ENCODE measurements around the gene TBC1D22B. TPM values are rescaled to one million over a fixed set of nuclear protein-coding genes. Genes with fewer than 3 reads are reported as not detected.
"Not testable (repeated sequence)": the region's sequence is repeated elsewhere in the genome, so short reads cannot be mapped to it uniquely, and the experiment has no call there.

Gene TBC1D22B
- total RNA-seq, 1 experiment from 2014 or later: 11.8 TPM

DNA sequence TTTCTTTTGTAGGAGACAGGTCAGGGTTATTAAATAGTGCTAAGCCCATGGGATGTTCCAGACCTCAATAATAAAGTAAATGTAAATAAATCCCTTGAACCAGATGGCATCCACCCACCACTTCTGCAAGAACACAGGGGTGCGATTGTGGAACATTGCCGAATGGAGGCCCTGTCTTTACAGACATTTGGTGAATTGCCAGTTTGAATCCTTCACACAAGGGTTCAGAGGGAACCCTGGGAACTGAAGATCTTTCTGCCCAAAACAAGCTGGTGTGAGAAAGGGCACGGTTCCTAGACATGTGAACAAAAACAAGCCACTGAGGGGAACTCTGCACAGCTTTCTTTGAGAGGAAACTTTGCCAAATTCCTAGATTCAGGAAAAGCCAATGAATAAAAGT is 66.0 kb downstream of the TBC1D22B start:
- ChIA-PET POLR2A (no interaction called here), CTCF (no interaction called here)
- no peaks in the 10 kb centered on the region for H3K9me3 ChIP-seq
- H3K27me3 ChIP-seq (replicated peaks; ENCODE audit: control insufficient read depth, insufficient read depth, low read length): no peaks in the 10 kb centered on the region
- no peak for DNase-seq
- H3K36me3 Mint-ChIP-seq (ENCODE audit: insufficient read depth, unreplicated experiment): peaks cover 35% of the 10 kb centered on the region
- no peak overlapping the region for H3K4me3 Mint-ChIP-seq (ENCODE audit: unreplicated experiment)
- H3K27me3 Mint-ChIP-seq (ENCODE audit: insufficient read depth, unreplicated experiment): no peaks in the 10 kb centered on the region
- no peak overlapping the region for H3K27ac Mint-ChIP-seq (ENCODE audit: unreplicated experiment)
- intact Hi-C loops (cut with micrococcal nuclease; ENCODE audit: unreplicated experiment): no loop called here
- TF ChIP-seq CTCF (IDR thresholded peaks at IDR 0.05; ENCODE audit: insufficient read depth in 1 of 2, low read depth in 1 of 2, low read length in 1 of 2, severe bottlenecking in 1 of 2, unreplicated experiment in 1 of 2): no peak
- H3K4me1 ChIP-seq: peaks cover 15% of the 10 kb centered on the region
- no peaks in the 10 kb centered on the region; the same call in 1 of the 2 replicates for H3K36me3 ChIP-seq (ENCODE audit: control insufficient read depth, insufficient read depth, low read length)
- no peaks in the 10 kb centered on the region for H3K9me3 Mint-ChIP-seq (ENCODE audit: unreplicated experiment)
- no peak overlapping the region for H3K4me3 ChIP-seq (ENCODE audit: low read depth, low read length)
- no TSS peak for BruUV-seq (replicated peaks)
- peaks cover 13% of the 10 kb centered on the region for H3K4me1 Mint-ChIP-seq (ENCODE audit: low read depth, unreplicated experiment)

GRCh38 chr6:37324131-37325033 is 66.8 kb downstream of the TBC1D22B start:
- Histone ChIP-seq H3K4me1 (peaks cover 15% of the 10 kb centered on the region), H3K36me3 (ENCODE audit: control insufficient read depth, insufficient read depth, low read length) (no peaks in the 10 kb centered on the region; the same call in 1 of the 2 replicates), H3K4me3 (ENCODE audit: low read depth, low read length) (no peak overlapping the region), H3K27me3 (replicated peaks; ENCODE audit: control insufficient read depth, insufficient read depth, low read length) (no peaks in the 10 kb centered on the region), H3K9me3 (no peaks in the 10 kb centered on the region)
- CTCF ChIA-PET: interaction anchor here (1.1 to 1.5 kb wide), 3 partner anchors 11 to 411 kb away, joined by 3 to 9 read pairs (median 6); no protein-coding TSS in a partner anchor
- BruUV-seq (replicated peaks): no TSS peak
- POLR2A ChIA-PET: no interaction called here
- Mint-ChIP-seq H3K9me3 (ENCODE audit: unreplicated experiment) (no peaks in the 10 kb centered on the region), H3K4me3 (ENCODE audit: unreplicated experiment) (no peak overlapping the region), H3K27ac (ENCODE audit: unreplicated experiment) (no peak overlapping the region), H3K27me3 (ENCODE audit: insufficient read depth, unreplicated experiment) (no peaks in the 10 kb centered on the region), H3K36me3 (ENCODE audit: insufficient read depth, unreplicated experiment) (peaks cover 39% of the 10 kb centered on the region), H3K4me1 (ENCODE audit: low read depth, unreplicated experiment) (peaks cover 13% of the 10 kb centered on the region)
- intact Hi-C loops (cut with micrococcal nuclease; ENCODE audit: unreplicated experiment): loop anchor here (1.0 kb wide), 2 partner anchors 57 to 368 kb away; no protein-coding TSS in a partner anchor
- no peak for DNase-seq
- TF ChIP-seq CTCF (IDR thresholded peaks at IDR 0.05; ENCODE audit: insufficient read depth in 1 of 2, low read depth in 1 of 2, low read length in 1 of 2, severe bottlenecking in 1 of 2, unreplicated experiment in 1 of 2): no peak

- intact Hi-C loops (cut with micrococcal nuclease; ENCODE audit: unreplicated experiment); H3K4me1 Mint-ChIP-seq (ENCODE audit: low read depth, unreplicated experiment); H3K36me3 ChIP-seq (ENCODE audit: control insufficient read depth, insufficient read depth, low read length); POLR2A ChIA-PET; H3K9me3 ChIP-seq; DNase-seq; CTCF ChIA-PET; H3K27me3 Mint-ChIP-seq (ENCODE audit: insufficient read depth, unreplicated experiment); H3K4me3 ChIP-seq (ENCODE audit: low read depth, low read length); H3K27ac Mint-ChIP-seq (ENCODE audit: unreplicated experiment); H3K4me3 Mint-ChIP-seq (ENCODE audit: unreplicated experiment); H3K9me3 Mint-ChIP-seq (ENCODE audit: unreplicated experiment); BruUV-seq (replicated peaks); H3K27me3 ChIP-seq (replicated peaks; ENCODE audit: control insufficient read depth, insufficient read depth, low read length); H3K4me1 ChIP-seq: not testable (repeated sequence)
- H3K36me3 Mint-ChIP-seq (ENCODE audit: insufficient read depth, unreplicated experiment): peaks cover 21% of the 10 kb centered on the region
Measured at GRCh38 chr6:37330345-37330744, 72.8 kb downstream of the TBC1D22B start.

Measured in Caco-2 (cell line).